Naive B cell (primary cell): ENCODE results near the gene MTHFD1. TPM values are rescaled to one million over a fixed set of nuclear protein-coding genes. Genes with fewer than 3 reads are reported as not detected.
"Not testable (repeated sequence)": the region's sequence is repeated elsewhere in the genome, so short reads cannot be mapped to it uniquely, and the experiment has no call there.

Source experiments
- ATAC-seq, 2 donors: fragments of 150-1000 bp; cut with Tn5 transposase; 2 replicates each; pipeline ENCODE4 v1.10.0; 2021; ENCODE audit warnings: low read depth in 2 of 2, mild to moderate bottlenecking in 2 of 2, moderate library complexity in 2 of 2
- DNase-seq: peaks from one replicate; pipeline ENCODE4 v3.0.0; 2022
- H3K27ac Mint-ChIP-seq, 6 donors: one replicate each; pipeline ENCODE4 v1.8.0; 2020 to 2022; ENCODE audit warnings: mild to moderate bottlenecking in 6 of 6, mixed read lengths in 6 of 6, moderate library complexity in 5 of 6, inconsistent platforms in 2 of 6
- H3K27me3 Mint-ChIP-seq, 3 donors: one replicate each; pipeline ENCODE4 v1.8.0; 2021 to 2022; ENCODE audit warnings: mixed read lengths in 3 of 3, mild to moderate bottlenecking in 1 of 3
- H3K36me3 Mint-ChIP-seq, 2 donors: one replicate each; pipeline ENCODE4 v1.8.0; 2020 to 2022; ENCODE audit warnings: mixed read lengths in 2 of 2, inconsistent platforms in 1 of 2, mild to moderate bottlenecking in 1 of 2
- H3K4me1 Mint-ChIP-seq, 3 donors: one replicate each; pipeline ENCODE4 v1.8.0; 2020 to 2022; ENCODE audit warnings: mixed read lengths in 3 of 3, inconsistent platforms in 1 of 3, mild to moderate bottlenecking in 1 of 3, moderate library complexity in 1 of 3
- H3K4me3 Mint-ChIP-seq, 8 donors: one replicate each; pipeline ENCODE4 v1.8.0; 2020 to 2022; ENCODE audit warnings: mild to moderate bottlenecking in 8 of 8, mixed read lengths in 8 of 8, moderate library complexity in 8 of 8, inconsistent platforms in 2 of 8
- H3K9me3 Mint-ChIP-seq, 7 donors: one replicate each; pipeline ENCODE4 v1.8.0; 2020 to 2022; ENCODE audit warnings: mixed read lengths in 7 of 7, mild to moderate bottlenecking in 5 of 7, inconsistent platforms in 2 of 7, moderate library complexity in 1 of 7
- polyA plus RNA-seq, 6 donors: library from polyadenylated mRNA; unstranded; fragments of 300-500 nt; fragmentation: Illumina TruSeq; gene quantifications; one replicate each; pipeline ENCODE4 v1.2.3, GENCODE V29; 2021; ENCODE audit warnings: low read depth in 6 of 6

The MTHFD1 gene
- polyA plus RNA-seq, 6 donors from 2014 or later: 44.1 to 74.7 (median 60.2) TPM

- Mint-ChIP-seq H3K27me3 (no peaks in the 10 kb centered on the region), H3K9me3 (no peaks in the 10 kb centered on the region)
Measured at GRCh38 chr14:64391113-64391725, 3.1 kb downstream of the MTHFD1 start.

DNA sequence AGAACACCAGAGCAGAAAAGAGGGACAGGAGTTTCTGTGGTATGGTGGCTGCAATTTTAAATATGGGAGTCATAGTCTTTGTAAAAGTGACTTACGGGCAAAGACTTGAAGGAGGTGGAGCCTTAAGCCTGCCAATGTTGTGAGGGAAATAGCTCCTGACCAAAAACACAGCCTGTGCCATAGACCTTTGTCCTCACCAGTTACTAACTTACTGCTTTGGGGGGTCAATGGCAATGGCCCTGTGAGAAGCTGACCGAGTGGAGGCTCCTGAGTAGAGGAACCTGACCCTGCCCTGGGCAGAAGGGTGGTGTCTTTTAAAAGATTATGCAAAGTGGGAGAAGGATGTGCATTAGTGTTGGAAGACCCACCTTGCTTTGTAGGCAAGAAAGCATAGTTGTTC lies 3.8 kb downstream of the MTHFD1 start:
- Mint-ChIP-seq H3K27ac (no peak overlapping the region), H3K36me3 (peaks cover 5 to 9% of the 10 kb centered on the region in 2 donors), H3K27me3 (no peaks in the 10 kb centered on the region), H3K4me1 (peaks cover 34 to 68% (median 53%) of the 10 kb centered on the region in 3 donors), H3K4me3 (no peak overlapping the region), H3K9me3 (no peaks in the 10 kb centered on the region)
- no peak for ATAC-seq
- DNase-seq: no peak

More at GRCh38 chr14:64391113-64391725, 3.1 kb downstream of the MTHFD1 start:
- DNase-seq (no peak), ATAC-seq (no peak)
- Mint-ChIP-seq H3K36me3 (peaks cover 5 to 9% of the 10 kb centered on the region in 2 donors), H3K4me3 (peak overlapping the region in 4 of 8 donors; percentile 36 to 94 (median 38)), H3K4me1 (peaks cover 34 to 72% (median 57%) of the 10 kb centered on the region in 3 donors), H3K27ac (peak overlapping the region in 3 of 6 donors; percentile 56 to 91 (median 61))

DNA sequence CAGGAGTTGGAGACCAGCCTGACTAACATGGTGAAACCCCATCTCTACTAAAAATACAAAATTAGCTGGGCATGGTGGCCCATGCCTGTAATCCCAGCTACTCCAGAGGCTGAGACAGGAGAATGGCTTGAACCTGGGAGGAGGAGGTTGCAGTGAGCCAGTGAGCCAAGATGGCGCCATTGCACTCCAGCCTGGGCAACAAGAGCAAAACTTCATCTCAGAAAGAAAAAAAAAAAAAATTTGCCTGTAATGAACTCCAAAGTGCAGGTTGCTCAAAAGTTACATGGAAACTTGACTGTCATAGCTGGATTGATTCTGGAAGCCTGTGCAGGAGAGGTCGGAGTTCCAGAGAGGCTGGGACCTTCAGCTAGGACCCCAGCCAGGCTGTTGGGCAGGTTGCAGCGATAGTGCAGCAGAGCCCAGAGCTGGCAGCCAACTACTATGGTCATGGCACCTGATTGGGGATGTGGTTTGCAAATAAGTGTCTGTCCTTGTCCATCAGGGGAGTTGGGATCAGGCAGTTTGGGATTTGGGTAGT lies 5.1 kb downstream of the MTHFD1 start:
- Mint-ChIP-seq H3K27ac (peak overlapping the region in 1 of 6 donors; percentile 56), H3K4me1 (peaks cover 25 to 59% (median 43%) of the 10 kb centered on the region in 3 donors)
- H3K36me3 Mint-ChIP-seq, H3K4me3 Mint-ChIP-seq, ATAC-seq, DNase-seq, H3K9me3 Mint-ChIP-seq, H3K27me3 Mint-ChIP-seq: not testable (repeated sequence)

- no peak for DNase-seq
- Mint-ChIP-seq H3K36me3 (peaks cover 5 to 9% of the 10 kb centered on the region in 2 donors), H3K4me3 (no peak overlapping the region), H3K4me1 (peaks cover 21 to 50% (median 32%) of the 10 kb centered on the region in 3 donors), H3K27me3 (no peaks in the 10 kb centered on the region), H3K9me3 (no peaks in the 10 kb centered on the region), H3K27ac (peak overlapping the region in 1 of 6 donors; percentile 57)
- no peak for ATAC-seq
Measured at GRCh38 chr14:64394423-64394822, 6.3 kb downstream of the MTHFD1 start.

GRCh38 chr14:64394977-64395633 lies 7.0 kb downstream of the MTHFD1 start:
- Mint-ChIP-seq H3K36me3 (peaks cover 5 to 9% of the 10 kb centered on the region in 2 donors), H3K27me3 (no peaks in the 10 kb centered on the region), H3K4me3 (no peak overlapping the region), H3K9me3 (no peaks in the 10 kb centered on the region), H3K27ac (peak overlapping the region in 1 of 6 donors; percentile 57), H3K4me1 (peaks cover 21 to 43% (median 34%) of the 10 kb centered on the region in 3 donors)
- ATAC-seq: no peak
- DNase-seq: no peak

GRCh38 chr14:64400829-64401459 lies 12.8 kb downstream of the MTHFD1 start:
- Mint-ChIP-seq H3K27me3 (no peaks in the 10 kb centered on the region), H3K4me3 (no peak overlapping the region), H3K4me1 (peaks cover 2 to 12% (median 5%) of the 10 kb centered on the region in 3 donors), H3K36me3 (peaks cover 5 to 16% of the 10 kb centered on the region in 2 donors), H3K27ac (peak overlapping the region in 2 of 6 donors; percentile 24 to 39), H3K9me3 (no peaks in the 10 kb centered on the region)
- DNase-seq (no peak), ATAC-seq (no peak)

DNA sequence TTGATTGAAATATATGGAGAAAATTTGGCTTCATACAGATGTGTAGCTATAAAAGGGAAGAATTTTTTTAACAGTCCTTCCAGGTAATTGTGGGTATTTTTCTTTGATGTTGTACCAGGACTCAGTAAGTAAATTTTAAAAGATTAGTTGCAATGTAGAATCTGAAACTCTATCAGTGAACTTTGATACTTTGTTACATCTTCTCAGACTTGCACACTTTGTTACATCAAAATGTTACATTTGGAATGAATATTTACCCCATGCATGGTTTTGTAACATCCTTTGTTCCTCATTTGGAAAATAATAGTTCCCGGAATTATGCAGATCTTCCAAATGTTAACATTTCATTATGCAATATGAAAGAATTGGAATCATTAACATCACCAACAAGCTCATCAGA lies 13.8 kb downstream of the MTHFD1 start:
- Mint-ChIP-seq H3K4me1 (peaks cover 2 to 12% (median 5%) of the 10 kb centered on the region in 3 donors), H3K27ac (no peak overlapping the region), H3K36me3 (peaks cover 5 to 16% of the 10 kb centered on the region in 2 donors), H3K27me3 (no peaks in the 10 kb centered on the region), H3K9me3 (no peaks in the 10 kb centered on the region), H3K4me3 (no peak overlapping the region)
- ATAC-seq (no peak), DNase-seq (no peak)

DNA sequence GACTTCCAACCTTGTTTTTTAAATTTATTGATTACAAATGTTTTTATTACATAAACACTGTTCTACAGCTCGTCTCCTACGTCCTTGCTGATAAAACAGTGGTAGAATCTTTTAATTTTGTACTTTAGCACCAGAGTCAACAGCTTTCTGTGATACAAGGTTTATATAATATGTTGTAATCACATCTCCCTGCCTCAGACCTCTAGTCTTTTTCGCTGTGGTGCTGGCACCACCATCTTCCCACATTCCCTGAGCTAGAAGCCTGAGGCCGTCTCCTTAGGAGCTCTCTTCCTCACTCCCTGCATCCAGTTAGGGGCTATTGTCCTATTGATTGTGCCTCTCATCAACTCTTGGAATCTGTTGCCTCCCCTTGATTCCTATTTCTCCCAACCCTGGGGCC lies 17.1 kb downstream of the MTHFD1 start:
- Mint-ChIP-seq H3K36me3 (peaks cover 5 to 16% of the 10 kb centered on the region in 2 donors), H3K27me3 (no peaks in the 10 kb centered on the region), H3K4me1 (peaks cover 1 to 14% (median 13%) of the 10 kb centered on the region in 3 donors), H3K27ac (peak overlapping the region in 1 of 6 donors; percentile 1), H3K9me3 (no peaks in the 10 kb centered on the region), H3K4me3 (no peak overlapping the region)
- ATAC-seq: no peak
- DNase-seq: no peak

DNA sequence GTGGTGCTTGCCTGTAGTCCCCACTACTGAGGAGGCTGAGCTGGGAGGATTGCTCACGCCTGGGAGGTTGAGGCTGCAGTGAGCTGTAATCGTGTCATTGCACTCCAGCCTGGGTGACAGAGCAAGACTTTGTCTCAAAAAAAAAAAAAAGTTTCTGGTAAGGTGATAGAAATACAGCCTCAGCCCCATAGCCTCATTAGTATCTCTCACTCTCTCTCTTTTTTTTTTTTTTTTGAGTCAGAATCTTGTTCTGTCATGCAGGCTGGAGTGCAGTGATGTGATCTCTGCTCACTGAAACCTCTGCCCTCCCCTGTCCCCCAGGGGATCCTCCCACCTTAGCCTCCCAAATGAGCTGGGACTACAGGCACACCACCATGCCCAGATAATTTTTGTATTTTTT lies 19.2 kb downstream of the MTHFD1 start:
- Mint-ChIP-seq H3K27ac (no peak overlapping the region), H3K9me3 (no peaks in the 10 kb centered on the region), H3K27me3 (no peaks in the 10 kb centered on the region), H3K4me3 (no peak overlapping the region), H3K4me1 (peaks cover 0 to 13% (median 10%) of the 10 kb centered on the region in 3 donors), H3K36me3 (peaks cover 16 to 17% of the 10 kb centered on the region in 2 donors)
- DNase-seq (no peak), ATAC-seq (no peak)

DNA sequence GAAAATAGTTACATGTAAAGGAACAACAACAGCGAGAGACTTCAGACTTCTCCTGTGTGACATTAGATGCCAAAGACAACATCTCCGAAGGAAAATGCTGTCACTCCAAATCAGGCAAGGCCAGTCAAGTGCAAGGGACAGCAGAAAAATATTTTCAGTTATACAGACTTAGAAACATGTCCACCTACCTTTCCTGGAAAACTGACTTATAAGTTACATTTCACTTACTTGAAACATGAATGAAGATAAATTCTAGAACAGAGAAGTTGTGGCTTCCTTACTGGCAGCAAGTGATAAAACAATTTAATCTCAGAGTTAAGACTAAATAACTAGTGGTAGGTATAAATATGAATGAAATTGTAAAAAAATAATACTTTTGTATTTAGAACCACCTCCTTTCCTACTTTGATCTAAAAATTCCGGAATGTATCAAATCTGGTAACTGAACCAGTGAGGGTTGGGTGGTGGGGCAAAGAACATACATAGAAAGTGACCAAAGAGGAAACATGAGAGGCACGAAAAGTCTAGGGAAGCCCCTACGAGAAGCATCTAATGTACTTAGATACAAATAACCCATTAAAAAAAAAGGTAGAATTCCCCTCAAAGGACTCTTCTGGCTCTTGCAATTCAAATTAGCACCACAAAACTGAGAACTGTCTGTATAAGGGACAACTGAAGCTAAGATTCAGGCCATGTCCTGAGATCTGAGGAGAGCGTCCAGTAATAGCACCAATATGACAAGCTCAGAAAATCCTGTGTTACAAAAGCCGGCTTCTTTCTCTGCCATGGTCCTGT lies 21.2 kb downstream of the MTHFD1 start:
- H3K27ac Mint-ChIP-seq: peak overlapping the region in 4 of 6 donors; percentile 1 to 90 (median 32)
- no peaks in the 10 kb centered on the region for H3K27me3 Mint-ChIP-seq
- H3K4me3 Mint-ChIP-seq: no peak overlapping the region

GRCh38 chr14:64410084-64410774 lies 22.1 kb downstream of the MTHFD1 start:
- H3K9me3 Mint-ChIP-seq: no peaks in the 10 kb centered on the region
- peak overlapping the region in 2 of 6 donors; percentile 22 to 34 for H3K27ac Mint-ChIP-seq
- H3K4me3 Mint-ChIP-seq: no peak overlapping the region
- H3K36me3 Mint-ChIP-seq: peaks cover 6 to 17% of the 10 kb centered on the region in 2 donors
- H3K4me1 Mint-ChIP-seq: peaks cover 0 to 11% (median 10%) of the 10 kb centered on the region in 3 donors
- no peak for ATAC-seq
- H3K27me3 Mint-ChIP-seq: no peaks in the 10 kb centered on the region
- no peak for DNase-seq

More for the DNA sequence above, 21.2 kb downstream of the MTHFD1 start:
- Mint-ChIP-seq H3K36me3 (peaks cover 11 to 16% of the 10 kb centered on the region in 2 donors), H3K4me1 (peaks cover 0 to 13% (median 10%) of the 10 kb centered on the region in 3 donors), H3K9me3 (no peaks in the 10 kb centered on the region)
- ATAC-seq (peak; percentile 49 to 68), DNase-seq (no peak)

DNA sequence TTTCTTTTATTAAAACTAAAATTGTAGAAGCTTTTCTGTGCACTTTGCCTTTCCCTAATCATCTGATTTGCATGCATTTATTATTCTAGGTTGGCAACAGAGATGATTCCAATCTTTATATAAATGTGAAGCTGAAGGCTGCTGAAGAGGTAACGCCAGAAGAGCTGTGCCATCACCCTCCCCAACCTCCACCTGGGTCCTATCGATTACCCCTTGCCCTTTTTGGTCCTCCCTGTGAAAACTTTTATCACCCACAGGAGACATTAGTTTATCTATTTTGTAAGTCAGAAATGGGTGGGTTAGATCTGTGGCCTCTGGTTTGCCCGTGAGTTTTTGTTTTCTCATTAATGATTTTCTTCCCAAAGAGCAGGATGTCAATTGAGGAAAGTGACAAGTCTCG lies 22.8 kb downstream of the MTHFD1 start:
- Mint-ChIP-seq H3K27ac (no peak overlapping the region), H3K4me1 (peaks cover 0 to 11% (median 5%) of the 10 kb centered on the region in 3 donors), H3K4me3 (no peak overlapping the region), H3K9me3 (no peaks in the 10 kb centered on the region), H3K36me3 (peaks cover 0 to 22% of the 10 kb centered on the region in 2 donors), H3K27me3 (no peaks in the 10 kb centered on the region)
- ATAC-seq (no peak), DNase-seq (no peak)
